NOMO-1 treated with dmso at 0.1 percent for 144 hours (cell line): ENCODE data around the gene KIZ.
"Not testable (repeated sequence)": the region's sequence is repeated elsewhere in the genome, so short reads cannot be mapped to it uniquely, and the experiment has no call there.

Experiments
- DNase-seq: peaks from one replicate; lab custom pipeline; 2025; ENCODE audit not compliant: unreplicated experiment; lab: John Stamatoyannopoulos, UW

The KIZ gene

GRCh38 chr20:21136015-21136732, 10.3 kb downstream of the KIZ start:
- DNase-seq = no peak

GRCh38 chr20:21137078-21137477, 11.2 kb downstream of the KIZ start:
- no peak for DNase-seq

- DNase-seq = no peak
These were observed 14.1 kb downstream of the KIZ start for GRCh38 chr20:21139881-21140566.

GRCh38 chr20:21141825-21142224, 15.9 kb downstream of the KIZ start:
- no peak for DNase-seq

GRCh38 chr20:21143194-21143890, 17.5 kb downstream of the KIZ start:
- DNase-seq = no peak

- no peak for DNase-seq
These were observed 19.5 kb downstream of the KIZ start for GRCh38 chr20:21145424-21145823.

- DNase-seq = no peak
These were observed 20.3 kb downstream of the KIZ start for GRCh38 chr20:21146215-21146614.

GRCh38 chr20:21147593-21147992, 21.7 kb downstream of the KIZ start:
- DNase-seq = no peak

GRCh38 chr20:21149344-21149743, 23.5 kb downstream of the KIZ start:
- no peak for DNase-seq

GRCh38 chr20:21151791-21152190, 25.9 kb downstream of the KIZ start:
- DNase-seq = no peak

- DNase-seq = no peak
These were observed 28.8 kb downstream of the KIZ start for GRCh38 chr20:21154692-21155091.

GRCh38 chr20:21155268-21155667, 29.4 kb downstream of the KIZ start:
- no peak for DNase-seq

GRCh38 chr20:21156266-21156665, 30.4 kb downstream of the KIZ start:
- no peak for DNase-seq

- no peak for DNase-seq
These were observed 31.1 kb downstream of the KIZ start for GRCh38 chr20:21157006-21157405.

- no peak for DNase-seq
These were observed 33.9 kb downstream of the KIZ start for GRCh38 chr20:21159658-21160380.

GRCh38 chr20:21161926-21162325, 36.0 kb downstream of the KIZ start:
- DNase-seq = no peak

GRCh38 chr20:21162631-21163030, 36.7 kb downstream of the KIZ start:
- no peak for DNase-seq

- DNase-seq = peak; percentile 25
These were observed 40.9 kb downstream of the KIZ start for GRCh38 chr20:21166801-21167200.

- DNase-seq = no peak
These were observed 41.4 kb downstream of the KIZ start for GRCh38 chr20:21167261-21167660.

- DNase-seq = not testable (repeated sequence)
These were observed 42.2 kb downstream of the KIZ start for GRCh38 chr20:21168061-21168460.

- no peak for DNase-seq
These were observed 46.7 kb downstream of the KIZ start for GRCh38 chr20:21172626-21173025.
